A549 (cell line): ENCODE data around the gene NME2. TPM values are rescaled to one million over a fixed set of nuclear protein-coding genes. Genes with fewer than 3 reads are reported as not detected.

Source experiments
- ATAC-seq, 2 experiments: fragments of 200-7000 bp in 1 of 2; fragments of >200 bp in 1 of 2; cut with Nextera tagmentation in 1 of 2; cut with Tn5 transposase in 1 of 2; 3 replicates each; pipeline versions ENCODE4 v1.8.0 to v1.9.1; 2018 to 2020; ENCODE audit warnings: mild to moderate bottlenecking in 1 of 2, moderate library complexity in 1 of 2
- CTCF ChIA-PET: fragments of 300-600 bp; sonication (Branson Sonifier 250); formaldehyde crosslinking; extraction: SDS; loops from one replicate; lab custom pipeline; 2021; ENCODE audit warnings: antibody characterized with exemption, inconsistent platforms; lab: Yijun Ruan, JAX
- POLR2A ChIA-PET: fragments of 350-600 bp; formaldehyde crosslinking; extraction: SDS; loops from one replicate; lab custom pipeline; 2021; ENCODE audit warnings: antibody characterized with exemption, inconsistent platforms; lab: Yijun Ruan, JAX
- DNase-seq, 2 experiments: peaks; one replicate each; pipeline versions ENCODE4 v3.0.0 to v3.0.0-alpha.2; 2011 to 2016; ENCODE audit warnings: low read depth in 1 of 2, low spot score in 1 of 2
- FAIRE-seq: peaks from 2 replicates; lab custom pipeline; 2011; peaks lifted over from hg19 to GRCh38; lab: Jason Lieb, UNC
- H3K27ac ChIP-seq, 2 experiments: fragments of >200 bp; sonication (Bioruptor Twin); formaldehyde crosslinking; 3 replicates each; pipeline ENCODE4 v1.5.1; 2016 to 2017
- H3K4me1 ChIP-seq: fragments of >200 bp; sonication (Bioruptor Twin); formaldehyde crosslinking; 3 replicates; pipeline ENCODE4 v1.6.1; 2016
- H3K4me2 ChIP-seq: fragments of >200 bp; sonication (Bioruptor Twin); formaldehyde crosslinking; 3 replicates; pipeline ENCODE4 v1.6.1; 2016
- H3K4me3 ChIP-seq: fragments of >200 bp; sonication (Bioruptor Twin); formaldehyde crosslinking; 3 replicates; pipeline ENCODE4 v1.5.1; 2016
- H3K9me3 ChIP-seq: fragments of >200 bp; sonication (Bioruptor Twin); formaldehyde crosslinking; 3 replicates; pipeline ENCODE4 v1.6.1; 2016
- BHLHE40 ChIP-seq: IDR thresholded peaks from 2 replicates; pipeline ENCODE4 v1.6.1; 2012; ENCODE audit warnings: low read depth, low read length, inconsistent platforms
- CHD2 ChIP-seq: fragments of 150-350 bp; IDR thresholded peaks from 2 replicates; pipeline ENCODE4 v1.6.1; 2014; ENCODE audit warnings: low read length; ENCODE audit not compliant: partially characterized antibody
- ELK1 ChIP-seq: fragments of 150-350 bp; IDR thresholded peaks from 2 replicates; pipeline ENCODE4 v1.6.1; 2014; ENCODE audit warnings: low read depth, mild to moderate bottlenecking, low read length
- EP300 ChIP-seq, 2 experiments: fragments of >200 bp; sonication (Bioruptor Twin); formaldehyde crosslinking; IDR thresholded peaks; 2 replicates in 1 of 2; 3 replicates in 1 of 2; pipeline ENCODE4 v1.6.1; 2016 to 2017
- FOSB ChIP-seq: fragments of 250-450 bp; sonication (Bioruptor Pico); IDR thresholded peaks from 2 replicates; pipeline ENCODE4 v1.5.0; 2020; ENCODE audit warnings: mild to moderate bottlenecking, moderate library complexity
- FOSL2 ChIP-seq, 2 experiments: fragments of 450-650 bp in 1 of 2; fragments of >200 bp in 1 of 2; sonication (Bioruptor Twin) in 1 of 2; formaldehyde crosslinking; IDR thresholded peaks; 2 replicates each; pipeline versions ENCODE4 v1.5.0 to v1.6.1; 2016 to 2020; ENCODE audit warnings: mild to moderate bottlenecking in 1 of 2, moderate library complexity in 1 of 2
- FOXS1 ChIP-seq: fragments of 250-450 bp; sonication (Bioruptor Pico); IDR thresholded peaks from 2 replicates; pipeline ENCODE4 v1.5.0; 2020; ENCODE audit warnings: mild to moderate bottlenecking, moderate library complexity
- HDAC2 ChIP-seq: fragments of 200-600 bp; sonication (generic); IDR thresholded peaks from 2 replicates; pipeline ENCODE4 v1.6.1; 2016
- HEYL ChIP-seq: fragments of 250-450 bp; sonication (Bioruptor Pico); IDR thresholded peaks from 2 replicates; pipeline ENCODE4 v1.8.0; 2021; ENCODE audit warnings: mild to moderate bottlenecking, moderate library complexity
- HOXB13 ChIP-seq: fragments of 250-450 bp; sonication (Bioruptor Pico); IDR thresholded peaks from 2 replicates; pipeline ENCODE4 v1.5.0; 2020; ENCODE audit warnings: low read depth, mild to moderate bottlenecking, moderate library complexity
- KDM1A ChIP-seq: fragments of 200-600 bp; sonication (generic); IDR thresholded peaks from 2 replicates; pipeline ENCODE4 v1.6.1; 2016; ENCODE audit warnings: low read depth, mild to moderate bottlenecking
- MYC ChIP-seq: IDR thresholded peaks from 2 replicates; pipeline ENCODE4 v1.6.1; 2012; ENCODE audit warnings: mild to moderate bottlenecking, inconsistent platforms, low read length, improper control_type of control experiment, borderline replicate concordance
- NFE2L2 ChIP-seq: fragments of 150-350 bp; conservative IDR thresholded peaks from 2 replicates; pipeline ENCODE4 v1.6.1; 2014; ENCODE audit warnings: low read length
- NPAS2 ChIP-seq: fragments of 250-450 bp; sonication (Bioruptor Pico); IDR thresholded peaks from 2 replicates; pipeline ENCODE4 v1.8.0; 2022; ENCODE audit warnings: mild to moderate bottlenecking, moderate library complexity, borderline replicate concordance
- POLR2A ChIP-seq: IDR thresholded peaks from 2 replicates; pipeline ENCODE4 v1.6.1; 2012; ENCODE audit warnings: mild to moderate bottlenecking, low read length
- POLR2AphosphoS2 ChIP-seq: conservative IDR thresholded peaks from 2 replicates; pipeline ENCODE4 v1.6.1; 2012; ENCODE audit warnings: low read length, improper control_type of control experiment, inconsistent platforms
- RAD21 ChIP-seq, 2 experiments: fragments of >200 bp in 1 of 2; sonication (Bioruptor Twin) in 1 of 2; formaldehyde crosslinking in 1 of 2; IDR thresholded peaks in 1 of 2; conservative IDR thresholded peaks in 1 of 2; 2 replicates in 1 of 2; 3 replicates in 1 of 2; pipeline ENCODE4 v1.6.1; 2012 to 2018; ENCODE audit warnings: inconsistent platforms in 1 of 2
- RARB ChIP-seq: fragments of 250-450 bp; sonication (Bioruptor Pico); IDR thresholded peaks from 2 replicates; pipeline ENCODE4 v1.8.0; 2021; ENCODE audit warnings: mild to moderate bottlenecking, moderate library complexity
- SMC3 ChIP-seq: fragments of >200 bp; sonication (Bioruptor Twin); formaldehyde crosslinking; IDR thresholded peaks from 3 replicates; pipeline ENCODE4 v1.6.1; 2018; ENCODE audit warnings: inconsistent platforms
- USF2 ChIP-seq: fragments of 450-650 bp; IDR thresholded peaks from 2 replicates; pipeline ENCODE4 v1.6.1; 2014; ENCODE audit warnings: antibody characterized with exemption
- whole genome bisulfite sequencing: methylation state at CpG from one replicate; pipeline ENCODE4 v1.1.6; 2017; ENCODE audit errors: missing lambda C conversion rate; 5-methylcytosine and 5-hydroxymethylcytosine counted together
- polyA plus RNA-seq, 4 experiments: library from polyadenylated mRNA; depleted of rRNA in 3 of 4; stranded (reverse); fragments of >200 nt; fragmentation: RNase III in 1 of 4; extraction: RNeasy Plus Mini Kit Qiagen cat#74134 plus additional on column Dnase treatment in 1 of 4; gene quantifications; 2 replicates in 3 of 4; 3 replicates in 1 of 4; pipeline ENCODE4 v1.2.3, GENCODE V29; 2011 to 2017
- TF ChIP-seq, protein P1 (sequence below): IDR thresholded peaks from 2 replicates; pipeline ENCODE4 v1.6.1; 2012
- TF ChIP-seq, protein P2 (sequence below): fragments of >200 bp; sonication (Bioruptor Twin); formaldehyde crosslinking; IDR thresholded peaks from 3 replicates; pipeline ENCODE4 v1.6.1; 2016
- TF ChIP-seq, protein P3 (sequence below): fragments of >200 bp; sonication (Bioruptor Twin); formaldehyde crosslinking; IDR thresholded peaks from 2 replicates; pipeline ENCODE4 v1.6.1; 2016

Gene NME2
- polyA plus RNA-seq, 2 of the 4 experiments (the other 2 are of a cell fraction), result 1,425 to 1,862 TPM

- TF ChIP-seq RAD21 (conservative IDR thresholded peaks at IDR 0.05 in 1 of 2, IDR thresholded peaks at IDR 0.05 in 1 of 2) (peak; percentile 99), FOSB (CRISPR knock-in tag) (no peak), ELK1 (no peak), USF2 (peak; percentile 91), FOSL2 (IDR thresholded peaks at IDR 0.05) (0 out of 2 replicates have a peak, but pooled peaks have one; percentile 35), FOSL2 (CRISPR knock-in tag; IDR thresholded peaks at IDR 0.05) (peak; percentile 97), POLR2A (peak; percentile 77), SMC3 (peak; percentile 99)
Observed at GRCh38 chr17:51153210-51154072, 12.8 kb upstream of the NME2 start, which contains the start of gene NME1 (continued).

- CTCF ChIA-PET, result interaction anchor here (0.9 to 6.5 kb wide), 12 partner anchors 10 to 354 kb away, joined by 3 to 202 read pairs (median 14); partner anchors contain the start of genes NME2 and SPAG9
- Histone ChIP-seq H3K4me3 (peak overlapping the region; percentile 74), H3K27ac (peak overlapping the region; percentile 82 to 88), H3K4me1 (peaks cover 25% of the 10 kb centered on the region), H3K4me2 (peak overlapping the region; percentile 96), H3K9me3 (no peaks in the 10 kb centered on the region)
- DNase-seq, result no peak
- peak in 1 of 2 experiments; percentile 4; a peak in 3 of 6 replicates for ATAC-seq
- 3% methylated on average over 6 of the region's 6 CpGs for WGBS
- POLR2A ChIA-PET, result interaction anchor here (1.3 to 2.5 kb wide), 4 partner anchors 8 to 288 kb away, joined by 7 to 41 read pairs (median 12); partner anchors contain the start of genes SPAG9 and TOB1
- FAIRE-seq, result no peak
- TF ChIP-seq KDM1A, result no peak
- no peak for TF ChIP-seq ELK1
- TF ChIP-seq, protein P1, sequence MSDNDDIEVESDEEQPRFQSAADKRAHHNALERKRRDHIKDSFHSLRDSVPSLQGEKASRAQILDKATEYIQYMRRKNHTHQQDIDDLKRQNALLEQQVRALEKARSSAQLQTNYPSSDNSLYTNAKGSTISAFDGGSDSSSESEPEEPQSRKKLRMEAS, result no peak
- TF ChIP-seq BHLHE40, result no peak
- TF ChIP-seq HDAC2, result no peak
- TF ChIP-seq NPAS2 (CRISPR knock-in tag), result no peak
- TF ChIP-seq EP300 (IDR thresholded peaks at IDR 0.05), result no peak
- TF ChIP-seq, protein P2, sequence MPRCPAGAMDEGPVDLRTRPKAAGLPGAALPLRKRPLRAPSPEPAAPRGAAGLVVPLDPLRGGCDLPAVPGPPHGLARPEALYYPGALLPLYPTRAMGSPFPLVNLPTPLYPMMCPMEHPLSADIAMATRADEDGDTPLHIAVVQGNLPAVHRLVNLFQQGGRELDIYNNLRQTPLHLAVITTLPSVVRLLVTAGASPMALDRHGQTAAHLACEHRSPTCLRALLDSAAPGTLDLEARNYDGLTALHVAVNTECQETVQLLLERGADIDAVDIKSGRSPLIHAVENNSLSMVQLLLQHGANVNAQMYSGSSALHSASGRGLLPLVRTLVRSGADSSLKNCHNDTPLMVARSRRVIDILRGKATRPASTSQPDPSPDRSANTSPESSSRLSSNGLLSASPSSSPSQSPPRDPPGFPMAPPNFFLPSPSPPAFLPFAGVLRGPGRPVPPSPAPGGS, result no peak
- TF ChIP-seq RARB (CRISPR knock-in tag), result no peak
- TF ChIP-seq FOSB (CRISPR knock-in tag), result no peak
- no peak for TF ChIP-seq HOXB13 (CRISPR knock-in tag)
- no peak for TF ChIP-seq FOXS1 (CRISPR knock-in tag)
- TF ChIP-seq NFE2L2, result no peak
- no peak for TF ChIP-seq CHD2
- no peak for TF ChIP-seq MYC
- no peak for TF ChIP-seq HEYL
- TF ChIP-seq, protein P3, sequence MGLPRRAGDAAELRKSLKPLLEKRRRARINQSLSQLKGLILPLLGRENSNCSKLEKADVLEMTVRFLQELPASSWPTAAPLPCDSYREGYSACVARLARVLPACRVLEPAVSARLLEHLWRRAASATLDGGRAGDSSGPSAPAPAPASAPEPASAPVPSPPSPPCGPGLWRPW, result no peak
- TF ChIP-seq POLR2AphosphoS2, result no peak
Observed at GRCh38 chr17:51154176-51154575, 12.0 kb upstream of the NME2 start.
